H1 (cell line): ENCODE measurements around the gene PIAS1. TPM values are rescaled to one million over a fixed set of nuclear protein-coding genes. Genes with fewer than 3 reads are reported as not detected.

Source experiments
- CTCF ChIA-PET: fragments of 300-600 bp; sonication (Branson Sonifier 250); formaldehyde crosslinking; loops from one replicate; lab custom pipeline; 2021; ENCODE audit not compliant: partially characterized antibody; lab: Charles Lee
- POLR2A ChIA-PET: fragments of 300-600 bp; sonication (Branson Sonifier 250); formaldehyde crosslinking; loops from one replicate; lab custom pipeline; 2021; ENCODE audit warnings: inconsistent platforms; ENCODE audit not compliant: partially characterized antibody; lab: Charles Lee
- DNase-seq, 2 experiments: peaks; one replicate each; pipeline versions ENCODE4 v3.0.0 to v3.0.0-alpha.2; 2010 to 2022; ENCODE audit warnings: low spot score in 2 of 2, low read depth in 1 of 2, mixed read lengths in 1 of 2
- FAIRE-seq: peaks from 2 replicates; lab custom pipeline; 2011; peaks lifted over from hg19 to GRCh38; lab: Jason Lieb, UNC
- H2AFZ ChIP-seq: 2 replicates; pipeline ENCODE4 v1.8.1; 2012; ENCODE audit warnings: low read length, inconsistent platforms
- H2AK5ac ChIP-seq: 2 replicates; pipeline ENCODE4 v1.6.1; 2013; ENCODE audit warnings: low read depth, low read length
- H2BK120ac ChIP-seq: replicated peaks from 2 replicates; pipeline ENCODE3; 2013; ENCODE audit warnings: low read depth, low read length, inconsistent platforms
- H2BK12ac ChIP-seq: 2 replicates; pipeline ENCODE4 v1.6.1; 2013; ENCODE audit warnings: low read depth, low read length
- H2BK15ac ChIP-seq: 2 replicates; pipeline ENCODE4 v1.6.1; 2013; ENCODE audit warnings: low read length
- H2BK20ac ChIP-seq: 2 replicates; pipeline ENCODE4 v1.6.1; 2013; ENCODE audit warnings: low read length
- H2BK5ac ChIP-seq: 2 replicates; pipeline ENCODE4 v1.6.1; 2013; ENCODE audit warnings: low read depth, low read length
- H3K14ac ChIP-seq: 2 replicates; pipeline ENCODE4 v1.6.1; 2013; ENCODE audit warnings: inconsistent platforms; ENCODE audit not compliant: insufficient read length
- H3K18ac ChIP-seq: 2 replicates; pipeline ENCODE4 v1.6.1; 2013; ENCODE audit warnings: low read length; ENCODE audit errors: extremely low read depth
- H3K23ac ChIP-seq: 2 replicates; pipeline ENCODE4 v1.6.1; 2013; ENCODE audit warnings: inconsistent platforms; ENCODE audit not compliant: insufficient read length
- H3K23me2 ChIP-seq: 2 replicates; pipeline ENCODE4 v1.6.1; 2013; ENCODE audit warnings: low read depth, low read length
- H3K27ac ChIP-seq: 2 replicates; pipeline ENCODE4 v1.6.1; 2011; ENCODE audit warnings: low read depth, low read length, inconsistent platforms
- H3K27me3 ChIP-seq, 4 experiments: replicated peaks in 1 of 4; 1 replicate in 1 of 4; 2 replicates in 3 of 4; pipeline versions ENCODE4 v1.6.1 to v1.8.1; 2011 to 2013; ENCODE audit warnings: low read length in 3 of 4, mild to moderate bottlenecking in 3 of 4, inconsistent platforms in 2 of 4, mixed read lengths in 2 of 4, moderate library complexity in 1 of 4; ENCODE audit not compliant: control insufficient read depth in 3 of 4, insufficient read depth in 3 of 4; ENCODE audit errors: extremely low read depth in 1 of 4
- H3K36me3 ChIP-seq, 4 experiments: 2 replicates each; pipeline versions ENCODE4 v1.6.1 to v1.8.1; 2011 to 2013; ENCODE audit warnings: mild to moderate bottlenecking in 4 of 4, low read length in 3 of 4, moderate library complexity in 2 of 4, control low read depth in 1 of 4, inconsistent platforms in 1 of 4; ENCODE audit not compliant: insufficient read depth in 4 of 4, control insufficient read depth in 2 of 4
- H3K4ac ChIP-seq: replicated peaks from 2 replicates; pipeline ENCODE3; 2013; ENCODE audit warnings: low read length, low read depth, mixed read lengths, inconsistent platforms; ENCODE audit not compliant: insufficient read length
- H3K4me1 ChIP-seq, 4 experiments: replicated peaks in 1 of 4; 1 replicate in 1 of 4; 2 replicates in 3 of 4; pipeline versions ENCODE4 v1.6.1 to v1.8.1; 2011 to 2013; ENCODE audit warnings: low read length in 3 of 4, inconsistent platforms in 2 of 4, mixed read lengths in 1 of 4; ENCODE audit not compliant: insufficient read depth in 4 of 4, control insufficient read depth in 3 of 4
- H3K4me2 ChIP-seq, 2 experiments: 2 replicates each; pipeline versions ENCODE4 v1.6.1 to v1.8.1; 2011 to 2013; ENCODE audit warnings: low read depth in 2 of 2, low read length in 2 of 2, control low read depth in 1 of 2, inconsistent platforms in 1 of 2, mild to moderate bottlenecking in 1 of 2; ENCODE audit not compliant: insufficient read depth in 1 of 2
- H3K4me3 ChIP-seq, 4 experiments: fragments of 200-600, 300-600 bp in 1 of 4; sonication (generic), shearing (Covaris generic), sonication (Bioruptor Twin) in 1 of 4; 2 replicates each; pipeline versions ENCODE4 v1.5.1 to v1.8.1; 2011 to 2016; ENCODE audit warnings: low read length in 4 of 4, low read depth in 3 of 4, control low read depth in 2 of 4, inconsistent platforms in 2 of 4, mild to moderate bottlenecking in 2 of 4, mixed read lengths in 1 of 4, moderate library complexity in 1 of 4; ENCODE audit not compliant: insufficient read depth in 2 of 4; ENCODE audit errors: extremely low read depth in 1 of 4
- H3K56ac ChIP-seq: replicated peaks from 2 replicates; pipeline ENCODE3; 2013; ENCODE audit warnings: low read depth, mild to moderate bottlenecking, mixed read lengths, low read length, inconsistent platforms; ENCODE audit not compliant: insufficient read length
- H3K79me1 ChIP-seq: 2 replicates; pipeline ENCODE4 v1.6.1; 2013; ENCODE audit warnings: low read depth, low read length, control low read depth
- H3K79me2 ChIP-seq, 2 experiments: 2 replicates each; pipeline versions ENCODE4 v1.6.1 to v1.8.1; 2012 to 2013; ENCODE audit warnings: low read length in 2 of 2, mild to moderate bottlenecking in 2 of 2, inconsistent platforms in 1 of 2; ENCODE audit not compliant: insufficient read depth in 2 of 2, control insufficient read depth in 1 of 2
- H3K9ac ChIP-seq, 4 experiments: replicated peaks in 1 of 4; 1 replicate in 1 of 4; 2 replicates in 3 of 4; pipeline versions ENCODE4 v1.6.1 to v1.8.1; 2011 to 2013; ENCODE audit warnings: low read depth in 3 of 4, low read length in 3 of 4, control low read depth in 2 of 4, mild to moderate bottlenecking in 2 of 4, moderate library complexity in 2 of 4, inconsistent platforms in 1 of 4; ENCODE audit errors: extremely low read depth in 1 of 4
- H3K9me3 ChIP-seq, 2 experiments: 2 replicates each; pipeline versions ENCODE4 v1.6.1 to v1.8.1; 2012 to 2013; ENCODE audit warnings: mild to moderate bottlenecking in 2 of 2, moderate library complexity in 2 of 2, control low read depth in 1 of 2, inconsistent platforms in 1 of 2, low read depth in 1 of 2, low read length in 1 of 2, mixed read lengths in 1 of 2; ENCODE audit not compliant: insufficient read depth in 2 of 2
- H4K20me1 ChIP-seq, 2 experiments: replicated peaks in 1 of 2; 2 replicates each; pipeline versions ENCODE3 to v1.8.1; 2011 to 2013; ENCODE audit warnings: inconsistent platforms in 2 of 2, low read length in 2 of 2, mild to moderate bottlenecking in 1 of 2; ENCODE audit not compliant: insufficient read depth in 2 of 2, control insufficient read depth in 1 of 2
- H4K5ac ChIP-seq: 2 replicates; pipeline ENCODE4 v1.6.1; 2013; ENCODE audit warnings: low read length, low read depth, mixed read lengths, inconsistent platforms; ENCODE audit not compliant: insufficient read length
- H4K8ac ChIP-seq: 2 replicates; pipeline ENCODE4 v1.8.0; 2013; ENCODE audit warnings: mild to moderate bottlenecking, moderate library complexity, low read length, inconsistent platforms; ENCODE audit not compliant: insufficient read depth; ENCODE audit errors: extremely low read depth
- H4K91ac ChIP-seq: replicated peaks from 2 replicates; pipeline ENCODE3; 2013; ENCODE audit warnings: low read length, mixed read lengths, inconsistent platforms; ENCODE audit not compliant: insufficient read length
- ATF3 ChIP-seq: IDR thresholded peaks from 2 replicates; pipeline ENCODE4 v1.6.1; 2011; ENCODE audit warnings: low read depth, mild to moderate bottlenecking, low read length; ENCODE audit not compliant: insufficient read depth
- CBX8 ChIP-seq: fragments of 300-800, 300-1000 bp; sonication (generic); IDR thresholded peaks from 2 replicates; pipeline ENCODE4 v1.7.1; 2016; ENCODE audit warnings: low read depth, low read length, borderline replicate concordance
- CHD1 ChIP-seq: IDR thresholded peaks from 2 replicates; pipeline ENCODE4 v1.6.1; 2012; ENCODE audit warnings: low read depth, low read length, improper control_type of control experiment
- CREB1 ChIP-seq: IDR thresholded peaks from 2 replicates; pipeline ENCODE4 v1.6.1; 2012; ENCODE audit warnings: inconsistent platforms
- GABPA ChIP-seq: IDR thresholded peaks from 2 replicates; pipeline ENCODE4 v1.6.1; 2011; ENCODE audit warnings: mild to moderate bottlenecking, low read length, moderate library complexity, borderline replicate concordance; ENCODE audit not compliant: insufficient read depth
- GTF2F1 ChIP-seq: IDR thresholded peaks from 2 replicates; pipeline ENCODE4 v1.6.1; 2012; ENCODE audit warnings: low read depth, low read length, improper control_type of control experiment, borderline replicate concordance
- HDAC6 ChIP-seq: IDR thresholded peaks from one replicate; pipeline ENCODE4 v1.7.1; 2012; ENCODE audit warnings: low read depth, mild to moderate bottlenecking, inconsistent platforms, low read length, moderate library complexity
- KDM4A ChIP-seq: IDR thresholded peaks from one replicate; pipeline ENCODE4 v1.7.1; 2012; ENCODE audit warnings: low read depth, mild to moderate bottlenecking, moderate library complexity, low read length, inconsistent platforms; ENCODE audit not compliant: severe bottlenecking
- KDM5A ChIP-seq: fragments of 200-600 bp; IDR thresholded peaks from 2 replicates; pipeline ENCODE4 v1.7.1; 2012; ENCODE audit warnings: mild to moderate bottlenecking, low read length, inconsistent platforms, mixed read lengths
- MAX ChIP-seq: IDR thresholded peaks from 2 replicates; pipeline ENCODE4 v1.6.1; 2012; ENCODE audit warnings: inconsistent platforms
- PHF8 ChIP-seq: fragments of 200-600 bp; sonication (generic); conservative IDR thresholded peaks from 2 replicates; pipeline ENCODE4 v1.7.1; 2012; ENCODE audit warnings: low read depth, mild to moderate bottlenecking, inconsistent platforms, low read length, moderate library complexity
- RBBP5 ChIP-seq: IDR thresholded peaks from 2 replicates; pipeline ENCODE4 v1.7.1; 2012; ENCODE audit warnings: low read depth, mild to moderate bottlenecking, inconsistent platforms, low read length, moderate library complexity, borderline replicate concordance
- SRF ChIP-seq: IDR thresholded peaks from 2 replicates; pipeline ENCODE4 v1.6.1; 2011; ENCODE audit warnings: mild to moderate bottlenecking, low read depth, low read length, moderate library complexity
- TAF7 ChIP-seq: optimal IDR thresholded peaks from 2 replicates; pipeline ENCODE3; 2011; ENCODE audit warnings: low read depth, mild to moderate bottlenecking, inconsistent platforms, low read length, moderate library complexity, borderline replicate concordance
- TEAD4 ChIP-seq: IDR thresholded peaks from 2 replicates; pipeline ENCODE4 v1.6.1; 2012; ENCODE audit warnings: low read depth, low read length, inconsistent platforms, mixed read lengths
- polyA plus RNA-seq, 7 experiments: library from polyadenylated mRNA; depleted of rRNA in 3 of 7; stranded (reverse) in 5 of 7; unstranded in 2 of 7; fragments of >200 nt in 5 of 7; fragments of 200-250 nt in 2 of 7; gene quantifications; 1 replicate in 5 of 7; 2 replicates in 1 of 7; 4 replicates in 1 of 7; pipeline versions ENCODE4 v1.2.1 to v1.2.3, GENCODE V29; 2011 to 2013; ENCODE audit warnings: missing spikeins in 2 of 7, mixed read lengths in 2 of 7
- total RNA-seq: library from RNA; stranded (reverse); fragmentation: NEBNext Ultra II Directional; extraction: Animal tissue kit (Norgen Biotek cat#: 25700); gene quantifications from 2 replicates; pipeline ENCODE4 v1.2.1, GENCODE V29; 2021

PIAS1 gene
- total and polyA plus RNA-seq, 2 of the 8 experiments (the other 6 are each of a cell fraction or from before 2014, with no cell fraction given), result 30.8 to 34.5 TPM

- H3K18ac ChIP-seq, result no peak overlapping the region
- H2AFZ ChIP-seq, result no peak overlapping the region
- H3K79me2 ChIP-seq, result no peaks in the 10 kb centered on the region
- H2BK15ac ChIP-seq, result no peak overlapping the region
- H3K4me3 ChIP-seq, result no peak overlapping the region
- POLR2A ChIA-PET, result no interaction called here
- no peaks in the 10 kb centered on the region for H3K79me1 ChIP-seq
- no peak overlapping the region for H3K4ac ChIP-seq
- H4K91ac ChIP-seq, result no peak overlapping the region
- no peak overlapping the region for H2BK120ac ChIP-seq
- no peak overlapping the region for H3K56ac ChIP-seq
- H3K23ac ChIP-seq, result no peak overlapping the region
- no peaks in the 10 kb centered on the region for H3K27me3 ChIP-seq
- peaks cover 0 to 5% (median 0%) of the 10 kb centered on the region in 4 experiments; a peak in 1 of 7 replicates for H3K4me1 ChIP-seq
- no peak overlapping the region for H3K27ac ChIP-seq
- H2BK5ac ChIP-seq, result no peak overlapping the region
- peaks cover 0 to 1% of the 10 kb centered on the region in 2 experiments; a peak in 1 of 4 replicates for H3K9me3 ChIP-seq
- CTCF ChIA-PET, result no interaction called here
- no peak overlapping the region for H4K8ac ChIP-seq
- no peak overlapping the region for H3K9ac ChIP-seq
- H3K14ac ChIP-seq, result no peak overlapping the region
- no peak for FAIRE-seq
- H3K23me2 ChIP-seq, result no peaks in the 10 kb centered on the region
- no peak overlapping the region for H2BK20ac ChIP-seq
- no peak for DNase-seq
- H3K36me3 ChIP-seq, result no peaks in the 10 kb centered on the region
- H2AK5ac ChIP-seq, result no peak overlapping the region
- no peak overlapping the region for H2BK12ac ChIP-seq
- no peaks in the 10 kb centered on the region for H4K20me1 ChIP-seq
- H3K4me2 ChIP-seq, result no peak overlapping the region
- TF ChIP-seq SRF, result no peak
- TF ChIP-seq KDM4A, result no peak
- no peak for TF ChIP-seq ATF3
- TF ChIP-seq GABPA, result no peak
- TF ChIP-seq TEAD4, result no peak
- no peak for TF ChIP-seq RBBP5
- no peak for TF ChIP-seq GTF2F1
- TF ChIP-seq CREB1, result no peak
- TF ChIP-seq MAX, result no peak
- TF ChIP-seq TAF7, result no peak
- TF ChIP-seq CBX8, result no peak
- no peak for TF ChIP-seq PHF8
- TF ChIP-seq KDM5A, result no peak
- TF ChIP-seq CHD1, result no peak
- TF ChIP-seq HDAC6, result no peak
- H4K5ac ChIP-seq, result no peak overlapping the region
These were observed 184.9 kb downstream of the PIAS1 start for GRCh38 chr15:68239025-68239424.
